GM23338 (cell line): ENCODE results near the gene QRFP. TPM values are rescaled to one million over a fixed set of nuclear protein-coding genes. Genes with fewer than 3 reads are reported as not detected.

Experiments
- ATAC-seq: fragments of 200-7000 bp; cut with Tn5 transposase; 3 replicates; pipeline ENCODE4 v1.9.1; 2020
- DNase-seq: peaks from one replicate; pipeline ENCODE4 v3.0.0-alpha.2; 2015; ENCODE audit warnings: low spot score
- H2AFZ ChIP-seq: fragments of 200-600 bp; sonication (generic); 2 replicates; pipeline ENCODE4 v1.8.0; 2016; ENCODE audit warnings: antibody characterized with exemption, mild to moderate bottlenecking, moderate library complexity
- H3F3A ChIP-seq: fragments of 200-600 bp; sonication (generic); replicated peaks from 2 replicates; pipeline ENCODE4 v1.8.0; 2017; ENCODE audit warnings: antibody characterized with exemption, mixed run types, low read depth
- H3K27ac ChIP-seq: fragments of 200-600 bp; sonication (generic); 2 replicates; pipeline ENCODE4 v1.6.1; 2016; ENCODE audit warnings: low read depth
- H3K27me3 ChIP-seq: fragments of 200-600 bp; sonication (generic); 2 replicates; pipeline ENCODE4 v1.8.0; 2016; ENCODE audit warnings: mild to moderate bottlenecking, mixed run types, moderate library complexity; ENCODE audit not compliant: insufficient read depth
- H3K36me3 ChIP-seq: fragments of 200-600 bp; sonication (generic); 2 replicates; pipeline ENCODE4 v1.8.0; 2016; ENCODE audit warnings: mild to moderate bottlenecking; ENCODE audit not compliant: insufficient read depth
- H3K4me1 ChIP-seq: fragments of 200-600 bp; sonication (generic); 2 replicates; pipeline ENCODE4 v1.8.0; 2016; ENCODE audit warnings: mild to moderate bottlenecking, moderate library complexity; ENCODE audit not compliant: insufficient read depth
- H3K4me2 ChIP-seq: fragments of 200-600 bp; sonication (generic); 2 replicates; pipeline ENCODE4 v1.7.1; 2017; ENCODE audit warnings: mixed run types
- H3K4me3 ChIP-seq: fragments of 200-600 bp; sonication (generic); 2 replicates; pipeline ENCODE4 v1.6.1; 2016; ENCODE audit warnings: mixed run types
- H3K79me2 ChIP-seq: fragments of 200-600 bp; sonication (generic); replicated peaks from 2 replicates; pipeline ENCODE4 v1.8.0; 2017; ENCODE audit warnings: mild to moderate bottlenecking; ENCODE audit not compliant: insufficient read depth
- H3K9me2 ChIP-seq: fragments of 200-600 bp; sonication (generic); 2 replicates; pipeline ENCODE4 v1.8.0; 2017; ENCODE audit not compliant: insufficient read depth
- H4K20me1 ChIP-seq: fragments of 200-600 bp; sonication (generic); replicated peaks from 2 replicates; pipeline ENCODE4 v1.8.0; 2017; ENCODE audit warnings: mild to moderate bottlenecking; ENCODE audit not compliant: insufficient read depth
- H3K27ac Mint-ChIP-seq: 2 replicates; pipeline ENCODE4 v1.8.0; 2020; ENCODE audit warnings: inconsistent platforms, mild to moderate bottlenecking, moderate library complexity, mixed read lengths
- H3K27me3 Mint-ChIP-seq: 3 replicates; pipeline ENCODE4 v1.8.0; 2022; ENCODE audit warnings: low read depth, mild to moderate bottlenecking, moderate library complexity, mixed read lengths, inconsistent platforms; ENCODE audit not compliant: insufficient read depth, poor library complexity
- H3K36me3 Mint-ChIP-seq: 3 replicates; pipeline ENCODE4 v1.8.0; 2021; ENCODE audit warnings: low read depth, mild to moderate bottlenecking, inconsistent platforms, moderate library complexity, mixed read lengths
- H3K4me1 Mint-ChIP-seq: 3 replicates; pipeline ENCODE4 v1.8.0; 2020; ENCODE audit warnings: mild to moderate bottlenecking, inconsistent platforms, mixed read lengths
- H3K4me3 Mint-ChIP-seq: 3 replicates; pipeline ENCODE4 v1.8.0; 2021; ENCODE audit warnings: moderate library complexity, mild to moderate bottlenecking, inconsistent platforms, mixed read lengths
- H3K9me3 Mint-ChIP-seq: 3 replicates; pipeline ENCODE4 v1.8.0; 2020; ENCODE audit warnings: moderate library complexity, mild to moderate bottlenecking, inconsistent platforms, mixed read lengths
- CREB1 ChIP-seq: fragments of 250-450 bp; sonication (Bioruptor Pico); IDR thresholded peaks from 2 replicates; pipeline ENCODE4 v1.5.0; 2020; ENCODE audit warnings: low read depth, mild to moderate bottlenecking, moderate library complexity
- CTCF ChIP-seq, 2 experiments: fragments of 200-600 bp in 1 of 2; sonication (generic) in 1 of 2; conservative IDR thresholded peaks; 2 replicates each; pipeline versions ENCODE4 v1.5.1 to v1.6.1; 2016 to 2017; ENCODE audit warnings: antibody characterized with exemption in 2 of 2, low read depth in 2 of 2, mild to moderate bottlenecking in 2 of 2, moderate library complexity in 1 of 2
- ETS1 ChIP-seq: IDR thresholded peaks from 2 replicates; pipeline ENCODE4 v1.6.1; 2016; ENCODE audit warnings: antibody characterized with exemption
- EZH2 ChIP-seq: fragments of 200-600 bp; sonication (generic); IDR thresholded peaks from one replicate; pipeline ENCODE4 v1.8.0; 2017; ENCODE audit warnings: antibody characterized with exemption, mild to moderate bottlenecking, low read depth; ENCODE audit not compliant: unreplicated experiment
- EZH2phosphoT487 ChIP-seq: fragments of 200-600 bp; sonication (generic); IDR thresholded peaks from one replicate; pipeline ENCODE4 v1.8.1; 2018; ENCODE audit warnings: antibody characterized with exemption; ENCODE audit not compliant: unreplicated experiment
- JUNB ChIP-seq: IDR thresholded peaks from one replicate; pipeline ENCODE4 v1.6.1; 2016; ENCODE audit warnings: antibody characterized with exemption; ENCODE audit not compliant: unreplicated experiment
- NANOG ChIP-seq: IDR thresholded peaks from 2 replicates; pipeline ENCODE4 v1.6.1; 2016; ENCODE audit warnings: antibody characterized with exemption, borderline replicate concordance
- POLR2AphosphoS5 ChIP-seq: IDR thresholded peaks from 2 replicates; pipeline ENCODE4 v1.6.1; 2016; ENCODE audit warnings: antibody characterized with exemption, low read depth
- REST ChIP-seq: IDR thresholded peaks from one replicate; pipeline ENCODE4 v1.6.1; 2018; ENCODE audit warnings: antibody characterized with exemption; ENCODE audit not compliant: unreplicated experiment
- STAT1 ChIP-seq: IDR thresholded peaks from one replicate; pipeline ENCODE4 v1.6.1; 2016; ENCODE audit warnings: antibody characterized with exemption; ENCODE audit not compliant: unreplicated experiment
- ZNF114 ChIP-seq: fragments of 250-450 bp; sonication (Bioruptor Pico); IDR thresholded peaks from 2 replicates; pipeline ENCODE4 v1.5.0; 2020; ENCODE audit warnings: mild to moderate bottlenecking, moderate library complexity
- ZNF331 ChIP-seq: fragments of 250-450 bp; sonication (Bioruptor Pico); IDR thresholded peaks from 2 replicates; pipeline ENCODE4 v1.5.0; 2020; ENCODE audit warnings: low read depth, mild to moderate bottlenecking, moderate library complexity
- ZNF462 ChIP-seq: fragments of 250-450 bp; sonication (Bioruptor Pico); IDR thresholded peaks from 2 replicates; pipeline ENCODE4 v1.5.0; 2020; ENCODE audit warnings: mild to moderate bottlenecking, moderate library complexity
- polyA plus RNA-seq: library from polyadenylated mRNA; unstranded; fragments of >200 nt; fragmentation: Nextera tagmentation; extraction: Ambion mirVana; gene quantifications from 2 replicates; pipeline ENCODE4 v1.2.1, GENCODE V29; 2016
- total RNA-seq: library from RNA; depleted of rRNA; stranded (reverse); fragments of >200 nt; shearing (Covaris generic); gene quantifications from 2 replicates; pipeline ENCODE4 v1.2.3, GENCODE V29; 2014

Gene QRFP
- total and polyA plus RNA-seq, 2 experiments from 2014 or later: not detected

- H3K4me1 ChIP-seq: peaks cover 16% of the 10 kb centered on the region
- H3F3A ChIP-seq: 0 out of 2 replicates have a peak, but pooled peaks cover 2% of the 10 kb centered on the region
- no peak overlapping the region for H3K4me3 ChIP-seq
- no peaks in the 10 kb centered on the region for H3K79me2 ChIP-seq
- no peak for DNase-seq
- H3K4me2 ChIP-seq: no peak overlapping the region
- Mint-ChIP-seq H3K4me1 (peaks cover 16% of the 10 kb centered on the region), H3K27ac (no peak overlapping the region), H3K36me3 (no peaks in the 10 kb centered on the region; the same call in 2 of the 3 replicates), H3K4me3 (no peak overlapping the region), H3K27me3 (peaks cover 16% of the 10 kb centered on the region), H3K9me3 (no peaks in the 10 kb centered on the region; the same call in 2 of the 3 replicates)
- TF ChIP-seq ETS1 (no peak), CREB1 (CRISPR knock-in tag) (no peak), REST (no peak), EZH2 (no peak), CTCF (conservative IDR thresholded peaks at IDR 0.05; ENCODE audit: low read depth in 2 of 2) (no peak), NANOG (no peak), STAT1 (no peak), ZNF114 (no peak), POLR2AphosphoS5 (no peak), ZNF462 (no peak), JUNB (no peak), EZH2phosphoT487 (no peak), ZNF331 (CRISPR knock-in tag) (no peak)
- H3K9me2 ChIP-seq: no peaks in the 10 kb centered on the region
- no peak overlapping the region for H2AFZ ChIP-seq
- no peaks in the 10 kb centered on the region for H3K27me3 ChIP-seq
- no peaks in the 10 kb centered on the region for H3K36me3 ChIP-seq
- H4K20me1 ChIP-seq: no peaks in the 10 kb centered on the region
- no peak overlapping the region for H3K27ac ChIP-seq
- ATAC-seq: no peak
Observed at GRCh38 chr9:130927995-130928900, 31.6 kb upstream of the QRFP start.
